GM21737 (cell line): Measurements from ENCODE around the gene ST8SIA5.

Experiments
- ATAC-seq: cut with Tn5 transposase; IDR thresholded peaks from one replicate; pipeline ENCODE4 v1.9.1; 2021; ENCODE audit warnings: mild to moderate bottlenecking, moderate library complexity; ENCODE audit not compliant: unreplicated experiment

The ST8SIA5 gene

DNA sequence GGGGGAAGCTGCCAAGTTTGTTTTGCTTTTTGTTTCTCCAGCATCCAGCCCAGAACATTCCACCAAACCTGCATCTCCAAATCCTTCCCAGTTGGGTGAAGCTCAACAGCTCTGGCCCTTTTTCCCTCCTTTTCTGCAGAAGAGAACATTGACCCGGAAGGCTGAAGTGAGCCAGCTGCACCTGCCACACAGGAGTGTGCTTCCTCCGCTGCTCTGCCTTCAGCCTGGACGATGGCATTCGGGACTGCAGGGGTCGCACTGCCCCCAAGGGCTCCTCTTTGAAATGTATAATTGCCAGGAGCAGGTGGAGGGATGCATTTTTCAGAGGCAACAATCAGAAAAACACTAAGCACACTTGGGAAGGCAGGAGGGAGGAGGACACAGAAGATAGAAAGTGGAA lies 41.8 kb downstream of the ST8SIA5 start:
- ATAC-seq = no peak

DNA sequence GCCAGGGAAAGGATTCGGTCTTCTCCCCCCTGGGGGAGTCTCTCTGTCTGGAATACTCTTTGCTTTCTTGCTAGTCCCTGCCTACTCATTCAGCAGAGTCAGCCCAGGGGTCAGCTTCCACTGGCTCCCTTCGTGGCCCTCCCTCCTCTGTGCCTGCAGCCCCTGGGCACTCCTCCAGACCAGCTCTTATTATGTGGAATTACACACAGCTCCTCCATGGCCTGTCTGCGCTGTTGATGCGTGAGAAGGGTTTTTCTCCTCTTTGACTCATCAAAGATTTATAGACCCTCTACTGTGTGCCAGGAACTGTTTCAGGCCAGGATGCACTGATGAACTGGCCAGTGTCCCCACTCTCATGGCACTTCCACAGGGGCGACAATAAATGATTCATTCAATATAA lies 44.4 kb downstream of the ST8SIA5 start:
- no peak for ATAC-seq

DNA sequence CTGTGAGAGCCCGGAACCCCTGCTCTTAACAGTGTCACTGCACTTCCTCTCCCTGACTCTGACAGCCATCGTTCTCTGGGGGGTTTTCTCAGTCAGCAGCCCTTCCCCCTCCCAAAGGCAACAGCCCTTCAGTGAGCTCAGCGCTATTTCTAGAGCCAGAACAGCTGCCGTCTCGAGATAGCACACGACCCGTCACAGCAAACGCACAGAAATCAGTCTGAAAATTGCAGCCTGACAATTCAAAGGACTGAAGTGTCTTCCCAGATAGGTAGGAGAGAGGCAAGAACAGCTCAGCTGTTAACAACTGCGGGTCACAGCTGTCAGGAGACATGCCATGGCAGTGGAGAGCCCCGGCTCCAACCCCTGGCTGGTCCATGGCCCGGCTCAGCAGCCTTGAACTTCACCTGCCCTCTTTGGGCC lies 45.4 kb downstream of the ST8SIA5 start:
- no peak for ATAC-seq

DNA sequence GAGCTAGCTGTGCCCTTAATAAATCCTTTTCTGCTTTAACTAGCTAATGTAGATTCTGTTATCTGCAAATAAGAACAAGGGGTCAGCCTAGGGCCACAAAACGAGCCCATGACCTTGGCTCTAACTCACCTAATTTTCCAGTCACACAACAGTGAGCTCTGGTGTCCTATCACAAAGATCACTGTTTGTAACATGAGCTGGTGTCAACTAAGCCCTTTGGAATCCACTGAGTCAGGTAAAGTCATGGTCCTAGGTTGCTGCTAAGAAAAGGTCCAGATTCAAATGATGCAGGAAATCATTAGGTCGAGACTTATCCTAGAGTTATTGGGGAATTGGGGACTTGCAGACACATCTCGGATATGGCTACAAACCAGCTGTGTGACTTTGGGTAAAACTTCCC lies 49.9 kb downstream of the ST8SIA5 start:
- no peak for ATAC-seq

DNA sequence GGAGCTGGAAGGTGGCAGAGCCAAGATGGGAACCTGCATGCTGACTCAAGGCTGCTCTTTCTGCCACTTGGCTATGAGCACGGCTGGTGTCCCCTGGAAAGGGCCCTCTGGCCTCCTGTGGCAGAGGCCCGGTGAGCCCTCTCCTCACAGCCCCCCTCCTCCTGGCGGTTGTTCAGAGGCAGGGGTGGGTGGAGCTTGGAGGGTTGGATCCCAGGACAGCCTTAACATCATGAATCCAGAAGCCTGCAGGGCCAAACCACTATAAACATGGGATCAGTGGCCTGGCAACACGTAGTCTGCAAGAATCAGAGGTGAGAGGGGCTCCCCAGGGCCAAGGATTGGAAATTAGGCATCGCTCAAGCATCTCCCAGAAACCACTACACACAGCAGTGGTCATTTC lies 51.3 kb downstream of the ST8SIA5 start:
- ATAC-seq = no peak

DNA sequence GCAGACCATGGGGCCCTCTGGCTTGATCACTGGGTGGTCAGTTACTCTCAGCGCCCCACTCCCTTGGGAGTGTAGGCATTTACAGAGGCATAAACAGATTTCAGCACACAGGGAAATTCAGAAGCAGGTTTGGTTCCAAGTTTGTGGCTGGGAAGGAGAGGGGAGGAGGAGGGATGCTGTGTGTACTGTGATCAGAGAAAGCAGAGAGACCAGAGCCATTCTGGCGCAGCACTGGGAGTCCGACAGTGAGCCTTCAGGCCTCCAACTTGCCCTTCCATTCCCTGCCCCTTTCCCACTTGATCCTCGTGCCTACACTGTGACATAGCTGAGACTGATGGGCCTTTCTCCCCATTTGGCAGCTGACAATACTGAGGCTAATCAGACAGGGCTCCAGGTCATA lies 52.0 kb downstream of the ST8SIA5 start:
- ATAC-seq = no peak

DNA sequence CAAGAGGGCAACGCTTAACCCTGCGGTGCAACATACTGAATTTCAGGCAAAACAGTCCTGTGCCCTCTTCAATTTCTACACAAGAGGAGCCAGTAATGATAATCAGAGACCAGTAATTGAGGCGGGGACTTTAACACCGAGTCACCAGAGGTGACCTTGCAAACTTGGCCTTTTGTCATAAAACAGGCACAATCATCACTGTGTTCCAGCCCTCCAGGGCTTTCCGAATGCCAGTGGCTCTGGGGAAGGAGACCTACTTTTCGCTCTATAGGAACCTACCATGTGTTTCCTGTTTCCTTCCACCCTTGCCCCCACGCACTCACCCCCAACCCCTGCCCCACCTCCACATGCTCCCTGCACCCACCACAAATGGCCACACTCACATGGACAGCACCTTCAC lies 52.7 kb downstream of the ST8SIA5 start:
- no peak for ATAC-seq

DNA sequence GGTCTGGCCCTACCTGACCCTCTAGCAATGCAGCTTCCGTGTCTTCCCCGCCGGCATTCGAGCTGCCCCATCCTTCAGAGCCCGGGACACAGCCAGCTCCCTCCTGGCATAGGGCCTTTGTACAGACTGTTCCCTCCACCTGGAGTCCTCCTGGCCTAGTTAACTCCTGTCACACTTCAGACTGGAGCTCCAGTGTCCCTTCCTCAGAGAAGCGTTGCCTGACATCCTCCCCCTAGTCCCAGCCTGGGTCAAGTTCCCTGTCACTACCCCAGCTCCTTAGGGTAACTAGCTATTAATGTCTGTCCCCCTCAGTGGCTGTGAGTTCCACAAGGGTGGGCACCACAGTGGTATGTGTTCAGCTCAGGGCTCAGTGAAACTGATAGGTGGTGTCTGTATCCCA lies 54.4 kb downstream of the ST8SIA5 start:
- no peak for ATAC-seq

DNA sequence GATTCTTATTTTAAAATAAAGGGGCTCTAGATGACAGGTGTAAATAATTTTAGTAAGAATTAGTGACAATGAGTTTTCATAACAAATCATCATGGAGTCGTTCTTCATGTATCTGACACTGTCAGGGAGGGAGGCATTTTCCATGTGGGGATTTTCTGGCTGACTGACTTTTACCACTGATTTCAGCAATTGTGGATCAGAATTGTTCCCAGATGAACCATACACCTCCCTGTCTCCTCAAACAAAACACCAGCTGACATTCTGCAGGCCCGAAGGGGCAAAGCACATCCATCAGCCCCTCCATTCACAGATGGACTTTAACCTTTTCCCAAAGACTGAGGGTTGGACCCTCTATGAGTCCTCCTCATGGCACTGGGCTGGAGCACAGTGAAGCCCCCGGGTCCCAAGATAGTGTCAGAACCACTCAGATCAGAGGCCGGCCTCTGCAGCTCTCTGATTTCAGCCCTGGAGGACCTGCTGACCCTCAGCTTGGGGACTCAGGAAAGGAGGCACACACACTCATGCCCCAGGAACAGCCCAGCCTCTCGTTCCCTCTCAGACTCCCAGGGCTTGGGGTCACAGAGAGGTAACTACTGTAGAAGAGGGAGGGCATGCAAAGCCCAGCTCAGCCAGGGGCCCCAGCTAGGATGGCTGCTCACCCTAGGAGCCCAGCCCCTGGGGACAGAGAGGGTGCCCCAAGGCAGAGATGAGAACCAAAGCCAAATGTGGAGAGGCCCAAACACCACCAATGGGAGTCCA lies 56.6 kb downstream of the ST8SIA5 start:
- no peak for ATAC-seq

DNA sequence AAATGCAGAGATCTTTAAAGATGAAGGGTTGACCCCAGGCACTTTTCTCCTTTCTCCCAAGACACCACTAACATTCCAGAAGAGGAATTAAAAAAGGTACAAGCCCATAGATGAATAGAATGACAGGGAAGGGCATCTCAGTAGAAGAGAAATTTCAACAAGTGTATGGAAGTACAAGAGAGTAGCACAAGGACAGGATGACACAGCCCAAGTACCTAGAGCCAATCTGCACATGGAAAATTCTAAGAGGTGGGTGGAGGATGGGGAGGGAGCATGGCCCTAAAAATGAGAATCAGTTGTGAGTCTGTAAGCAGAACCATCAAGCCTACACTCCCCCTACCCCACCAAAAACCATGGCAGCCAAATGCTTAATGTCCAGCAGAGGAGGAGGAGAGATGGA lies 60.2 kb downstream of the ST8SIA5 start:
- ATAC-seq = no peak

DNA sequence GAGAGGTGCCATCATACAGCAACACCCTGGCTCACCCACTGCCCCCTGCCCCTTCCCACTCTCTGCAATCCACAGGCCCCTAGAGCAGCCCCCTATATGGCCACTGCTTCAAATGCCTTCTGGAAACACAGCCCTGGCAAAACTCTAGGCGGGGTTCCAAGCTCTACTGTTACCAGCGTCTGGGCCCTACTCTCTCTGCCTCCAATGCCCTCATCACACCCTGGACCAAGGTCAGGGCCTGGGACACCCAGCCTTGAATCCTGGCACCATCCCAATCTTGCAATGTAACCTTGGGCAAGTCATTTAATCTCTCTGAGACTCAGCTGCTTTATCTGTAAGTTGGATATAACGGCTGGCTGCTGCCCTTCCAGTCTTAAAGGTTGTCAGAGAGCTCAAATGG lies 60.6 kb downstream of the ST8SIA5 start:
- ATAC-seq = no peak

DNA sequence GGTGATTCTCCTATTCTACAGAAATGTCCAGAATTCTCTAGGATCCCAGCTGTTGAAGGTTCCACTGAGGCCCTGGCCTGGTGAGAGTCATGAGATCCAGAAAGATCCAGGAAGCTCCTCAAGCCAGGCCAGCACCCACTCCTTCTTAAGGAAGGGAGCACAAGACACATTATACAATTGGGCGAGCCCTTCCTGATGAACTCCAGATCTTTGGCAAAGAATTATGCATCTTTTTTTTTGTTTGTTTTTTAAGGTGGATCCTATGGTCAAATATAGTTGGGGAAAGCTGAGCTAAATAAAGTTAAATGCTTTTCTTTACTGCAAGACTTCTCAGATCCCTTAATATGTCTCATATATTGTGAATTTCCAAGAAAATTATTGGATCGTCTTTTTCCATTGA lies 62.9 kb downstream of the ST8SIA5 start:
- ATAC-seq = no peak

DNA sequence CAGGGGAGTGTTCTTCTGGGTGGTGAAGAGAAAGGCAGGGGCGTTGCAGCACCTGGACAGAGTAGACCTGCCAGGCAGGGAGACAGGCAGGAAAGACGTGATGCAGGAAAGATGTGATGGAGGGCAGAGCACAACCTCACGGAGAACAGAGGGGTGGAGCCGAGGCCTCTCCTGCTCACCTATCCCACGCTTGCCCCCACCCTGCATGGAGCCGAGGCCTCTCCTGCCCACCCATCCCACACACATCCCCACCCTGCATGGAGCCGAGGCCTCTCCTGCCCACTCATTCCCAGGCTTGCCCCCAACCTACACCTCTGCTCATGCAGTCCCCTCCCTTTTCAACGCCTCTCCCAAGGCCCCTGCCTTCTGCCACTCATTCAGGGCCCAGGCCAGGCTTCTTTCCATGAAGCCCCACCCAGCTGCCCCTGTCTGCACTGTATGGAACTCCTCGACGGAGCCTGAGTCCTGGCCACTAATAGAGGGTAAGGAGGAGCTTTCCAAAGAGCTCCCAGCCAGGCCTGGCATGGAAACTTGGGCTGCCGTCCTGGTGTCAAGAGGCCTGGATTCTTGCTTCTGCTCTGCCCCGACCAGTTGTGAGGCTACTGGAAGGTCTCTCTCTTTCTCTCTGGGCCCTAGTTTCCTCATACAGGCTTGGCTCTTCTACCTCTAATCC lies 67.9 kb downstream of the ST8SIA5 start:
- no peak for ATAC-seq

DNA sequence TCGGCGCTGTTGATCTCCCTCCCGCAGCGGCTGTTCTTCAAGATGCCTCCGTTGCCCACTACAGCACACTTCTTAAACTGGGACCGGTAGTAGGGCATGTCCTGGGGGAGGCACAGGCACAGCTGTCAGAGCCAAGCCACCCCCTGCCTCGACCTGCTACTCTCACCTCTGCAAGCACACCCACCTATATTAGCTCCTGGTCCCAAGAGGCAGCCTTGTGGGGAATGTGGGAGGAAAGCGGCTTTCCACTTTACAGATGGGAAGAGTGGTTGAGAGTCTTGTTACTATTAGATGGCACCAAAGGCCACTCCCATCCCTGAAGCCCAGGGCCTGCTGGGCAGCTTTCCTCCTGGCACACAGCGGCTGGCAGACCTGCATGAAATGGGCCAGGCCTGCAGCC lies 70.7 kb downstream of the ST8SIA5 start:
- ATAC-seq = no peak

DNA sequence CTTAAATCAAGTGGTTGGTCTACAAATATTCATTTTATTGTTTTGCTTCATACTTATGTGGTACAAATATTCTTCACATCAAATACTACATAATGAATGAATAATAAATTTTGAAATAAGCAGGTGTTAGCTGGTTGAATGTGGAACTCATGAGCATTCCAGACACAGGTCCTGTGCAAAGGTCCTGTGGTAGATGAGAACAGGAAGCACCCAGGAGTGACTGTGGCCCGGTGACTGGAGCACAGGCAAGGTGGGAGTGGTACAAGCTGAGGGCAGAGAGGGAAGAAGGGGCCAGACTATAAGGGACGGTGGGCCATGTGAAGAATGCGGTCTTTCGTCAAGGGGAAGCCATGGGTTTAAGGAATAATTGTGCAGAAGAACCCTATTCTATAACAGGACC lies 73.6 kb downstream of the ST8SIA5 start:
- no peak for ATAC-seq

DNA sequence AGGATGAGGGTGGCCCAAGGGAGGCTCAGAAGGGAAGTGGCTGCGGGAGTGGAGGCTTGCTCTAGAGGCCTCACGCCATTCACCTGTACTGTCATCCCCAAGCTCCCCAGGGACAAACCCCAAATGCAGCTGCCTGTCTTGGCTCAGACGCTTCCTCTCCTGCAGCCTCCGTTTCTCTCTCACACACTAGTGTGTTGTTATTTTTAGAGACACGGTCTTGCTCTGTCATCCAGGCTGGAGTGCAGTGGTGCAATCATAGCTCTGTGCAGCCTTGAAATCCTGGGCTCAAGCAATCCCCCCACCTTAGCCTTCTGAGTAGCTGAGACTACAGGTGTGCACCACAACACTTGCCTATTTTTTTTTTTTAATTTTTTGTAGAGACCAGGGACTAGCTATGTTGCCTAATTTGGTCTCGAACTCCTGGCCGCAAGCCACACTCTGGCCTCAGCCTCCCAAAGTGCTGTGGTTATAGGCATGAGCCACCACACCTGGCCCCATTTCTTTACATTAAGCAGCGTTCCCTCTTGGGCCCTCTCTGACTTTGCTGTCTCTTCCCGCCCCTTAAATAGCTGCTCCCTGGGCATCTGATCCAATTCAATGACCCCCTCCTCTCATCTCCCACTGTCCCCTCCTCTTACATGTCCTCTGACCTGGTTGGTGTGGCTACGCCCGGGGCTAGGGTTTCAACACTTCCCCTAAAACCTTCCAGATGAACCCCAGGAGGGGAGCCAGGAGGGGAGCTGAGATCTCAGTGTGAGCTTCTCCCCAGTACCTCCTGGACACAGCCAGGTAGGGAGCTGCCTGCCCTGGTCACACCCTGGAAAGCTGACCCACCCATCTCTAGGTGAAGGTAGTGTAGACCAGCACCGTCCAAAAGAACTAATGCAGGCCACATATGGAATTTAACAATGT lies 75.8 kb downstream of the ST8SIA5 start:
- no peak for ATAC-seq

DNA sequence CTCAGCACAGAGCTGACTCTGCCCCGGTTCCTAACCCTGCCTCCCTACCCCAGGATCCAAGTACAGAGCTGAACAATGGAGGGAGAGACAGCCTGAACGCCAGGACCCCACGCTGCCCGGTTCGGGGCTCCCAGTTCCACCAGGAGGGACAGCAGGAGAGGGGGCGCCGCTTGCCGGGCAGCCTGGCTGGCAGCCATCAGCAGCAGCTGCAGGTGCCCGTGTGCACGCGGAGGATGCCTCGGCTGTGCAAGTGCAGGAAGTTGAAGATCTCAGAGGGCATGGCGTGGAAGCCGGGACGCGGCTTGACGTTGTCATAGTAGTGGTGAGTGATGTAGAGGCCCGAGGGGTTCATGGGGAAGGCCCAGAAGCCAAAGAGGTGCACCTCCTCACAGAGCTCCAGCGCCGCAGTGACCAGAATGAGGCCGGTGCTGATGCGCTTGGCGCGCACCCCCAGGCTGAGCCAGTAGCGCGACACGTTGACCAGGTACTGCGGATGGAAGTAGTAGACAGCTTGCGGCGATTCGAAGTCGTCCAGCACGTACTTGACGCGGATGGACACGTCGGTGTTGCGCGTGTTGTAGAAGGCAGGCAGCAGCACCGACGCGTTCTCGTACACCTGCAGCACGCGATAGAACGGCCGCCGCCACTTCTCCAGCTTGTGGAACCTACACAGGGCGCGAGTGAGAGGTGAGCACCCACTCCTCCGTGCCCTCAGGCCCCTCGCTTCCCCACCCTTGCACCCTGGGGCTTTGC lies 76.8 kb downstream of the ST8SIA5 start:
- ATAC-seq = no peak

DNA sequence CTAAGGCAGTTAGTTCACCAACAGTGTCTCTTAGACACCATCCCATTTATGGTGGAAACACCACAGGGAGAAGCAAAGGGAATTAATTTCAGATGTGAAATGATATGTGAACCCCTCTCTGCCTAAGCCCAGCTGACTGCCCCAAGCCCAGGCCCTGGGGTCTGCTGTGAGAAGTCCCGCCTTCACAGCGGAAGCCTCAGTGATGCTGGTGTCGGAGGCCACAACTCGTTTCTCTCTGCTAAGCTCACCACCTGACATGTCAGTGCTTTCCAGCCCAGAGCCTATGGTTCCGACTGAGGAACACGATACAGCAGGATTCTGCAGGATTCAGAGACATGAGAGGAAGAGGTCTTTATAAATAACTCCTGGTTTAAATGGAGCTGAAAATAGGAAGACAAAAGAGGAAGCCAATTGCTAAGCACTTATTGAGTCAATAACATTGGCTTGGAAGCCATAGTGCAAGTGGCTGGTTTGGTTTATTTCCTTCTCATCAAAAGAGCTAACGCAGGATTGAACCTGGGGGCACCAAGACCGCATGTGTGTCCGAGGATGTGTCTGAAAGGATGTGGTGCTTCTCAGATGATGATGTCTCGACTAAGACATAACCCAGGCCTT lies 78.0 kb downstream of the ST8SIA5 start:
- no peak for ATAC-seq

DNA sequence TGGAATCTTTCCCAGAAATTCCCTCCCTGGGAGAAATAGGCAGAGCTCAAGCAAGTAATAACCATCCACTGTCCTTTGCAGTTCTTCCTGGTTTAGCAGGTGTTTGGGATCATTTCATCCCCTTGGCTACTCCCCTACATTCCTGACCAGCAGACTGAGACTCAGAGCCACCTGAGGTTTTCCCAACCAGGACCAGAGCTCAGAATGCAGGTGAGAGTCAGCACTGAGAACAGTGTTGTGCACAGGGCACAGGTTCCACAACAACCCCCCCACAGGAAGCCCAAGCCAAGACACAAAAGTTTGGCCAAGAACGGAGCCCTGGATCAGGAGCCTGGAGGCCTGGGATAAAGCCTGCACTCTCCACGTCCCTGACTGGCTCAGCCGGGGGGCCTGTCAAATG lies 78.8 kb downstream of the ST8SIA5 start:
- ATAC-seq = no peak

DNA sequence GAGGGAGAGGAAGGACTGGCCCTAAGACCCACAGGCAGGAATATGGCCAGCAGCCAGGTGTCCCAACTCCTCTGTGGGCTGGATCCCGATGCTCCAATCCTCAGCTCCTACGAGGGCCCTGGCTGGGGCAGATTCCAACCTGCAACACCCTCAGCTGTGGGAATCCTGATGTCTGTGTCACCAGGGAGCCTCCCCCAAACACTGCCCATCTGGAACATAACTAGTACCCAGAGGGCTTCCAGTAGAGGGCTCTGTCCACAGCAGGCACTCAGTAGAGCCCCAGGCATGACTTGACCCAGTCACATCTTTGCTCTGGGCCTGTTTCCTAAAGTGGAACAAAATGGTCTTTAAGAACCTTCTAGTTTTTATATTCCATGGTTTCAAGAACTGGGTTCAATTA lies 79.2 kb downstream of the ST8SIA5 start:
- no peak for ATAC-seq
